ENCODE results near the gene ANKS3. TPM values are rescaled to one million over a fixed set of nuclear protein-coding genes. Genes with fewer than 3 reads are reported as not detected.

The ANKS3 gene
- total RNA-seq, 1 experiment from 2014 or later = 25.5 TPM

- no TSS peak for BruUV-seq (replicated peaks)
- no peak for DNase-seq (ENCODE audit: low read depth, low spot score)
- H3K4me1 ChIP-seq (ENCODE audit: control insufficient read depth in 1 of 2, insufficient read depth in 2 of 2, low read length in 2 of 2) = peaks cover 0 to 5% of the 10 kb centered on the region in 2 experiments; a peak in 3 of 4 replicates
- no peak for ATAC-seq
- TF ChIP-seq RAD21 (IDR thresholded peaks at IDR 0.05; ENCODE audit: low read depth) = no peak
- TF ChIP-seq, protein P1, sequence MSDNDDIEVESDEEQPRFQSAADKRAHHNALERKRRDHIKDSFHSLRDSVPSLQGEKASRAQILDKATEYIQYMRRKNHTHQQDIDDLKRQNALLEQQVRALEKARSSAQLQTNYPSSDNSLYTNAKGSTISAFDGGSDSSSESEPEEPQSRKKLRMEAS (IDR thresholded peaks at IDR 0.05) = no peak
- no peak for TF ChIP-seq ATF3 (IDR thresholded peaks at IDR 0.05)
- no peak for TF ChIP-seq FOSL1 (IDR thresholded peaks at IDR 0.05; ENCODE audit: low read depth)
- no peak for TF ChIP-seq EZH2 (IDR thresholded peaks at IDR 0.05)
- TF ChIP-seq SRF (IDR thresholded peaks at IDR 0.05; ENCODE audit: low read depth) = no peak
- no peak for TF ChIP-seq POLR2A (IDR thresholded peaks at IDR 0.05; ENCODE audit: borderline replicate concordance, extremely low read depth, insufficient read depth, insufficient read length)
- no peaks in the 10 kb centered on the region for H3K9me3 ChIP-seq (ENCODE audit: control insufficient read depth in 1 of 2, insufficient read depth in 1 of 2, low read depth in 1 of 2, low read length in 2 of 2)
- no peak overlapping the region for H3K4me3 ChIP-seq (replicated peaks in 1 of 2; ENCODE audit: low read depth in 1 of 2, low read length in 2 of 2)
- H3K27me3 ChIP-seq (ENCODE audit: insufficient read depth, low read length) = no peaks in the 10 kb centered on the region
- H2AFZ ChIP-seq (ENCODE audit: low read depth, low read length, poor library complexity, severe bottlenecking) = no peak overlapping the region
- no peaks in the 10 kb centered on the region for H3K36me3 ChIP-seq (ENCODE audit: control insufficient read depth in 1 of 2, insufficient read depth in 2 of 2, low read length in 2 of 2)
- H3K4me2 ChIP-seq (ENCODE audit: low read length) = no peak overlapping the region
- intact Hi-C loops (cut with micrococcal nuclease) = no loop called here
- no peaks in the 10 kb centered on the region for H4K20me1 ChIP-seq (ENCODE audit: insufficient read depth)
- no peaks in the 10 kb centered on the region for H3K9me2 ChIP-seq (ENCODE audit: insufficient read depth)
- ChIA-PET RAD21 (ENCODE audit: low non-redundant PET in 1 of 2, low total read pairs in 2 of 2, uncharacterized antibody in 2 of 2, unreplicated experiment in 2 of 2) (no interaction called here), POLR2A (no interaction called here), CTCF (no interaction called here)
- H3K79me2 ChIP-seq (ENCODE audit: insufficient read depth, low read length) = no peaks in the 10 kb centered on the region
- no peak overlapping the region for H3K9ac ChIP-seq (ENCODE audit: low read length)
- no peak overlapping the region for H3K27ac ChIP-seq (ENCODE audit: low read depth, low read length)
Observed at GRCh38 chr16:4775005-4775404, 40.9 kb upstream of the ANKS3 start.

DNA sequence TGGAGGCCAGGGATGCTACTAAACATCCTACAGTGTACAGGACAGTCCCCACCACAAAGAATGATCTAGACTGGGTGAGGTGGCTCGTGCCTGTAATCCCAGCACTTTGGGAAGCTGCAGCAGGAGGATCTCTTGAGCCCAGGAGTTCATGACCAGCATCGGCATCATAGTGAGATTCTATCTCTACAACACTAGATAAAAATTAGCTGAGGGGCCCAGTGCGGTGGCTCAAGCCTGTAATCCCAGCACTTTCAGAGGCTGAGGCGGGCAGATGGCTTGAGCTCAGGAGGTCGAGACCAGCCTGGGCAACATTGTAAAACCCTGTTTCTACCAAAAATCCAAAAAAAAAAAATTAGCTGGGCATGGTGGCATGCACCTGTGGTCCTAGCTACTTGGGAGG is 38.3 kb upstream of the ANKS3 start:
- CTCF ChIA-PET = no interaction called here
- Histone ChIP-seq H3K27ac (ENCODE audit: low read depth, low read length) (no peak overlapping the region), H4K20me1 (ENCODE audit: insufficient read depth) (no peaks in the 10 kb centered on the region), H3K9ac (ENCODE audit: low read length) (no peak overlapping the region), H3K79me2 (ENCODE audit: insufficient read depth, low read length) (no peaks in the 10 kb centered on the region), H3K9me2 (ENCODE audit: insufficient read depth) (no peaks in the 10 kb centered on the region), H3K4me2 (ENCODE audit: low read length) (no peak overlapping the region), H3K4me1 (ENCODE audit: control insufficient read depth in 1 of 2, insufficient read depth in 2 of 2, low read length in 2 of 2) (peaks cover 6 to 16% of the 10 kb centered on the region in 2 experiments; a peak in 3 of 4 replicates), H3K27me3 (ENCODE audit: insufficient read depth, low read length) (no peaks in the 10 kb centered on the region), H2AFZ (ENCODE audit: low read depth, low read length, poor library complexity, severe bottlenecking) (no peak overlapping the region), H3K4me3 (replicated peaks in 1 of 2; ENCODE audit: low read depth in 1 of 2, low read length in 2 of 2) (no peak overlapping the region), H3K9me3 (ENCODE audit: control insufficient read depth in 1 of 2, insufficient read depth in 1 of 2, low read depth in 1 of 2, low read length in 2 of 2) (no peaks in the 10 kb centered on the region), H3K36me3 (ENCODE audit: control insufficient read depth in 1 of 2, insufficient read depth in 2 of 2, low read length in 2 of 2) (no peaks in the 10 kb centered on the region)
- intact Hi-C loops (cut with micrococcal nuclease) = no loop called here
- no peak for ATAC-seq
- BruUV-seq (replicated peaks) = no TSS peak
- no peak for TF ChIP-seq SIN3A (IDR thresholded peaks at IDR 0.05; ENCODE audit: low read depth)
- no peak for TF ChIP-seq RAD21 (IDR thresholded peaks at IDR 0.05; ENCODE audit: low read depth)
- no peak for TF ChIP-seq ELF1 (IDR thresholded peaks at IDR 0.05; ENCODE audit: borderline replicate concordance, low read depth)
- no peak for TF ChIP-seq ATF3 (IDR thresholded peaks at IDR 0.05)
- no peak for TF ChIP-seq ZNF274 (IDR thresholded peaks at IDR 0.05; ENCODE audit: low read depth, low read length)
- no peak for TF ChIP-seq TCF7L2 (IDR thresholded peaks at IDR 0.05; ENCODE audit: borderline replicate concordance, extremely low read depth, insufficient read depth, insufficient read length)
- no peak for TF ChIP-seq POLR2AphosphoS5 (IDR thresholded peaks at IDR 0.05; ENCODE audit: low read depth, low read length)
- TF ChIP-seq EGR1 (IDR thresholded peaks at IDR 0.05; ENCODE audit: low read depth) = no peak
- TF ChIP-seq CEBPB (IDR thresholded peaks at IDR 0.05; ENCODE audit: low read depth) = no peak
- no peak for TF ChIP-seq SP1 (IDR thresholded peaks at IDR 0.05; ENCODE audit: low read depth)
- no peak for TF ChIP-seq CTCF (IDR thresholded peaks at IDR 0.05 in 2 of 3, conservative IDR thresholded peaks at IDR 0.05 in 1 of 3; ENCODE audit: borderline replicate concordance in 1 of 3, insufficient read depth in 1 of 3, low read depth in 2 of 3, low read length in 2 of 3)
- RAD21 ChIA-PET (ENCODE audit: low non-redundant PET in 1 of 2, low total read pairs in 2 of 2, uncharacterized antibody in 2 of 2, unreplicated experiment in 2 of 2) = no interaction called here
- POLR2A ChIA-PET = no interaction called here
- no peak for DNase-seq (ENCODE audit: low read depth, low spot score)
